ENCODE results near the gene NME4. TPM values are rescaled to one million over a fixed set of nuclear protein-coding genes. Genes with fewer than 3 reads are reported as not detected.

The NME4 gene
- total RNA-seq, 1 experiment from 2014 or later: 261 TPM

- no TSS peak for BruUV-seq (replicated peaks)
These were observed 4.7 kb downstream of the NME4 start, which contains the start of gene DECR2 for GRCh38 chr16:401468-402348. DECR2 (plus strand) TSS chr16:401885; CDS start chr16:401964, 79 bp downstream.

GRCh38 chr16:404971-405486 is 8.0 kb downstream of the NME4 start:
- intact Hi-C loops (cut with micrococcal nuclease; ENCODE audit: unreplicated experiment): loop anchor here (5.0 kb wide), 2 partner anchors 82 to 122 kb away; partner anchors contain the start of gene CAPN15
- Histone ChIP-seq H3K27me3 (replicated peaks; ENCODE audit: insufficient read depth, low read depth, low read length, poor library complexity) (no peaks in the 10 kb centered on the region), H3K4me1 (ENCODE audit: insufficient read depth, low read length, poor library complexity, severe bottlenecking) (peaks cover 6% of the 10 kb centered on the region), H3K36me3 (ENCODE audit: insufficient read depth, low read length, poor library complexity, severe bottlenecking) (peaks cover 5% of the 10 kb centered on the region), H3K9me3 (ENCODE audit: low read depth, low read length, poor library complexity, severe bottlenecking) (no peaks in the 10 kb centered on the region), H3K4me3 (ENCODE audit: low read depth, low read length, poor library complexity, severe bottlenecking) (no peak overlapping the region), H3K27ac (ENCODE audit: low read depth, low read length, poor library complexity, severe bottlenecking) (no peak overlapping the region)
- DNase-seq (ENCODE audit: low spot score): no peak
- TF ChIP-seq CTCF (conservative IDR thresholded peaks at IDR 0.05; ENCODE audit: low read depth, low read length): no peak
- no peak for TF ChIP-seq EZH2 (IDR thresholded peaks at IDR 0.05; ENCODE audit: borderline replicate concordance, low read depth, low read length, poor library complexity, severe bottlenecking)
- POLR2A ChIA-PET (ENCODE audit: low non-redundant PET): no interaction called here
- BruUV-seq (replicated peaks): no TSS peak
- CTCF ChIA-PET: no interaction called here

More at GRCh38 chr16:401468-402348, 4.7 kb downstream of the NME4 start, which contains the start of gene DECR2:
- DNase-seq (ENCODE audit: low spot score): peak; percentile 94
- Histone ChIP-seq H3K27me3 (replicated peaks; ENCODE audit: insufficient read depth, low read depth, low read length, poor library complexity) (no peaks in the 10 kb centered on the region), H3K9me3 (ENCODE audit: low read depth, low read length, poor library complexity, severe bottlenecking) (no peaks in the 10 kb centered on the region), H3K4me1 (ENCODE audit: insufficient read depth, low read length, poor library complexity, severe bottlenecking) (peaks cover 17% of the 10 kb centered on the region), H3K27ac (ENCODE audit: low read depth, low read length, poor library complexity, severe bottlenecking) (peak within 1 kb of the TSS; percentile 91), H3K36me3 (ENCODE audit: insufficient read depth, low read length, poor library complexity, severe bottlenecking) (peaks cover 21% of the 10 kb centered on the region), H3K4me3 (ENCODE audit: low read depth, low read length, poor library complexity, severe bottlenecking) (peak within 1 kb of the TSS; percentile 62)
- CTCF ChIA-PET: interaction anchor here (0.7 to 1.0 kb wide), 2 partner anchors 19 to 357 kb away, joined by 3 read pairs; no protein-coding TSS in a partner anchor
- POLR2A ChIA-PET (ENCODE audit: low non-redundant PET): interaction anchor here (0.6 to 1.5 kb wide), 2 partner anchors 125 to 314 kb away, joined by 4 to 11 read pairs; partner anchors contain the start of gene CAPN15
- intact Hi-C loops (cut with micrococcal nuclease; ENCODE audit: unreplicated experiment): loop anchor here (5.0 kb wide), 2 partner anchors 86 to 126 kb away; partner anchors contain the start of gene CAPN15
- TF ChIP-seq CTCF (conservative IDR thresholded peaks at IDR 0.05; ENCODE audit: low read depth, low read length): peak; percentile 63
- no peak for TF ChIP-seq EZH2 (IDR thresholded peaks at IDR 0.05; ENCODE audit: borderline replicate concordance, low read depth, low read length, poor library complexity, severe bottlenecking)

- H3K4me1 ChIP-seq (ENCODE audit: insufficient read depth, low read length, poor library complexity, severe bottlenecking): peaks cover under 1% of the 10 kb centered on the region
- TF ChIP-seq EZH2 (IDR thresholded peaks at IDR 0.05; ENCODE audit: borderline replicate concordance, low read depth, low read length, poor library complexity, severe bottlenecking) (no peak), CTCF (conservative IDR thresholded peaks at IDR 0.05; ENCODE audit: low read depth, low read length) (no peak)
- ChIA-PET CTCF (no interaction called here), POLR2A (ENCODE audit: low non-redundant PET) (no interaction called here)
- intact Hi-C loops (cut with micrococcal nuclease; ENCODE audit: unreplicated experiment): no loop called here
- no peaks in the 10 kb centered on the region for H3K27me3 ChIP-seq (replicated peaks; ENCODE audit: insufficient read depth, low read depth, low read length, poor library complexity)
- DNase-seq (ENCODE audit: low spot score): no peak
- no peak overlapping the region for H3K4me3 ChIP-seq (ENCODE audit: low read depth, low read length, poor library complexity, severe bottlenecking)
- no peaks in the 10 kb centered on the region for H3K36me3 ChIP-seq (ENCODE audit: insufficient read depth, low read length, poor library complexity, severe bottlenecking)
- no peak overlapping the region for H3K27ac ChIP-seq (ENCODE audit: low read depth, low read length, poor library complexity, severe bottlenecking)
- BruUV-seq (replicated peaks): no TSS peak
- H3K9me3 ChIP-seq (ENCODE audit: low read depth, low read length, poor library complexity, severe bottlenecking): no peaks in the 10 kb centered on the region
These were observed 8.8 kb downstream of the NME4 start for GRCh38 chr16:405548-406506.

Measured in A673 (cell line).